ENCODE measurements around the gene TDRD12. TPM values are rescaled to one million over a fixed set of nuclear protein-coding genes. Genes with fewer than 3 reads are reported as not detected.

TDRD12 gene
- total and polyA plus RNA-seq, 2 of the 13 experiments (the other 11 are each of a cell fraction or from before 2014, with no cell fraction given), result 0.03 to 0.40 TPM

DNA sequence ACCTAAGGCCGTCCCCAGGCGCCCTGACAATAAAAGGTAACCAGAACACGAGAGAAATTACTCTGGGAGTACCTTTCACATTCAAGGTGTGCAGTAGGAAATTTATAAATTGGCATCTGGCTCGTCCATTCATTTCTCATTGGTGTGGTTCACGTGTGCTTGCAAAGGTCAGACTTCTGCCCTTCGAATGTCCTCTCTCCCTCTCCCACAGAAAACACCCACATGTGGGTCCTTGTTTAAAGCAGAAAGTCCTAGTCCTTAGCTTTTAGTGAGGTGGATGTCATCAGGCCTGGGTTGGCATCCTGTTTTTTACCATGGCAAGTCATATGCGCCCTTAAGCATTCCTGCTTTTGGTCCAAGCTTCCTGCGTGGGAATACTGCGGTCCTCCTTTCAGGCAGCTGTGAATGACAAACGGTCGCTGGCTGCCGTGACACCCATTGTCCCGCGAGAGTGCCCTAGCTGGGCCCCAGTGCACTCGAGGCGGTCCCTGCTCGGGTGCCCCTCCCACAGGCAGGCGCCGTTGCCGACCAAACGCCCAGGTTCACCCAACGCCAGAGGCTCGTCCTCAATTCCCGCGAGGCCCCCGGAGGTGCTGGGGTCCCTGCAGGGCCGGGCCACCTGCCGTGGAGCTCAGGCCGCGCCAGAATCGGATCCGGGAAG, 28.1 kb upstream of the TDRD12 start, which contains the start of gene NUDT19 (continued):
- TF ChIP-seq HDAC1 (CRISPR knock-in tag; IDR thresholded peaks at IDR 0.05), result peak; percentile 58; the same call in 1 of the 2 replicates
- TF ChIP-seq ZC3H4 (CRISPR knock-in tag; IDR thresholded peaks at IDR 0.05; ENCODE audit: borderline replicate concordance), result no peak
- no peak for TF ChIP-seq ZFY (CRISPR knock-in tag; IDR thresholded peaks at IDR 0.05)
- TF ChIP-seq, protein P1, sequence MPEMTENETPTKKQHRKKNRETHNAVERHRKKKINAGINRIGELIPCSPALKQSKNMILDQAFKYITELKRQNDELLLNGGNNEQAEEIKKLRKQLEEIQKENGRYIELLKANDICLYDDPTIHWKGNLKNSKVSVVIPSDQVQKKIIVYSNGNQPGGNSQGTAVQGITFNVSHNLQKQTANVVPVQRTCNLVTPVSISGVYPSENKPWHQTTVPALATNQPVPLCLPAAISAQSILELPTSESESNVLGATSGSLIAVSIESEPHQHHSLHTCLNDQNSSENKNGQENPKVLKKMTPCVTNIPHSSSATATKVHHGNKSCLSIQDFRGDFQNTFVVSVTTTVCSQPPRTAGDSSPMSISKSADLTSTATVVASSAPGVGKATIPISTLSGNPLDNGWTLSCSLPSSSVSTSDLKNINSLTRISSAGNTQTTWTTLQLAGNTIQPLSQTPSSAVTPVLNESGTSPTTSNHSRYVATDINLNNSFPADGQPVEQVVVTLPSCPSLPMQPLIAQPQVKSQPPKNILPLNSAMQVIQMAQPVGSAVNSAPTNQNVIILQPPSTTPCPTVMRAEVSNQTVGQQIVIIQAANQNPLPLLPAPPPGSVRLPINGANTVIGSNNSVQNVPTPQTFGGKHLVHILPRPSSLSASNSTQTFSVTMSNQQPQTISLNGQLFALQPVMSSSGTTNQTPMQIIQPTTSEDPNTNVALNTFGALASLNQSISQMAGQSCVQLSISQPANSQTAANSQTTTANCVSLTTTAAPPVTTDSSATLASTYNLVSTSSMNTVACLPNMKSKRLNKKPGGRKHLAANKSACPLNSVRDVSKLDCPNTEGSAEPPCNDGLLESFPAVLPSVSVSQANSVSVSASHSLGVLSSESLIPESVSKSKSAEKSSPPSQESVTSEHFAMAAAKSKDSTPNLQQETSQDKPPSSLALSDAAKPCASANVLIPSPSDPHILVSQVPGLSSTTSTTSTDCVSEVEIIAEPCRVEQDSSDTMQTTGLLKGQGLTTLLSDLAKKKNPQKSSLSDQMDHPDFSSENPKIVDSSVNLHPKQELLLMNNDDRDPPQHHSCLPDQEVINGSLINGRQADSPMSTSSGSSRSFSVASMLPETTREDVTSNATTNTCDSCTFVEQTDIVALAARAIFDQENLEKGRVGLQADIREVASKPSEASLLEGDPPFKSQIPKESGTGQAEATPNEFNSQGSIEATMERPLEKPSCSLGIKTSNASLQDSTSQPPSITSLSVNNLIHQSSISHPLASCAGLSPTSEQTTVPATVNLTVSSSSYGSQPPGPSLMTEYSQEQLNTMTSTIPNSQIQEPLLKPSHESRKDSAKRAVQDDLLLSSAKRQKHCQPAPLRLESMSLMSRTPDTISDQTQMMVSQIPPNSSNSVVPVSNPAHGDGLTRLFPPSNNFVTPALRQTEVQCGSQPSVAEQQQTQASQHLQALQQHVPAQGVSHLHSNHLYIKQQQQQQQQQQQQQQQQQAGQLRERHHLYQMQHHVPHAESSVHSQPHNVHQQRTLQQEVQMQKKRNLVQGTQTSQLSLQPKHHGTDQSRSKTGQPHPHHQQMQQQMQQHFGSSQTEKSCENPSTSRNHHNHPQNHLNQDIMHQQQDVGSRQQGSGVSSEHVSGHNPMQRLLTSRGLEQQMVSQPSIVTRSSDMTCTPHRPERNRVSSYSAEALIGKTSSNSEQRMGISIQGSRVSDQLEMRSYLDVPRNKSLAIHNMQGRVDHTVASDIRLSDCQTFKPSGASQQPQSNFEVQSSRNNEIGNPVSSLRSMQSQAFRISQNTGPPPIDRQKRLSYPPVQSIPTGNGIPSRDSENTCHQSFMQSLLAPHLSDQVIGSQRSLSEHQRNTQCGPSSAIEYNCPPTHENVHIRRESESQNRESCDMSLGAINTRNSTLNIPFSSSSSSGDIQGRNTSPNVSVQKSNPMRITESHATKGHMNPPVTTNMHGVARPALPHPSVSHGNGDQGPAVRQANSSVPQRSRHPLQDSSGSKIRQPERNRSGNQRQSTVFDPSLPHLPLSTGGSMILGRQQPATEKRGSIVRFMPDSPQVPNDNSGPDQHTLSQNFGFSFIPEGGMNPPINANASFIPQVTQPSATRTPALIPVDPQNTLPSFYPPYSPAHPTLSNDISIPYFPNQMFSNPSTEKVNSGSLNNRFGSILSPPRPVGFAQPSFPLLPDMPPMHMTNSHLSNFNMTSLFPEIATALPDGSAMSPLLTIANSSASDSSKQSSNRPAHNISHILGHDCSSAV (CRISPR knock-in tag; IDR thresholded peaks at IDR 0.05; ENCODE audit: borderline replicate concordance), result no peak
- TF ChIP-seq FOXO1 (CRISPR knock-in tag; IDR thresholded peaks at IDR 0.05), result no peak
- TF ChIP-seq IKZF4 (CRISPR knock-in tag; IDR thresholded peaks at IDR 0.05; ENCODE audit: borderline replicate concordance, low read depth, not compliant biosample characterization), result peak; percentile 62
- TF ChIP-seq ZNF34 (CRISPR knock-in tag; IDR thresholded peaks at IDR 0.05; ENCODE audit: borderline replicate concordance), result no peak
- TF ChIP-seq, protein P2, sequence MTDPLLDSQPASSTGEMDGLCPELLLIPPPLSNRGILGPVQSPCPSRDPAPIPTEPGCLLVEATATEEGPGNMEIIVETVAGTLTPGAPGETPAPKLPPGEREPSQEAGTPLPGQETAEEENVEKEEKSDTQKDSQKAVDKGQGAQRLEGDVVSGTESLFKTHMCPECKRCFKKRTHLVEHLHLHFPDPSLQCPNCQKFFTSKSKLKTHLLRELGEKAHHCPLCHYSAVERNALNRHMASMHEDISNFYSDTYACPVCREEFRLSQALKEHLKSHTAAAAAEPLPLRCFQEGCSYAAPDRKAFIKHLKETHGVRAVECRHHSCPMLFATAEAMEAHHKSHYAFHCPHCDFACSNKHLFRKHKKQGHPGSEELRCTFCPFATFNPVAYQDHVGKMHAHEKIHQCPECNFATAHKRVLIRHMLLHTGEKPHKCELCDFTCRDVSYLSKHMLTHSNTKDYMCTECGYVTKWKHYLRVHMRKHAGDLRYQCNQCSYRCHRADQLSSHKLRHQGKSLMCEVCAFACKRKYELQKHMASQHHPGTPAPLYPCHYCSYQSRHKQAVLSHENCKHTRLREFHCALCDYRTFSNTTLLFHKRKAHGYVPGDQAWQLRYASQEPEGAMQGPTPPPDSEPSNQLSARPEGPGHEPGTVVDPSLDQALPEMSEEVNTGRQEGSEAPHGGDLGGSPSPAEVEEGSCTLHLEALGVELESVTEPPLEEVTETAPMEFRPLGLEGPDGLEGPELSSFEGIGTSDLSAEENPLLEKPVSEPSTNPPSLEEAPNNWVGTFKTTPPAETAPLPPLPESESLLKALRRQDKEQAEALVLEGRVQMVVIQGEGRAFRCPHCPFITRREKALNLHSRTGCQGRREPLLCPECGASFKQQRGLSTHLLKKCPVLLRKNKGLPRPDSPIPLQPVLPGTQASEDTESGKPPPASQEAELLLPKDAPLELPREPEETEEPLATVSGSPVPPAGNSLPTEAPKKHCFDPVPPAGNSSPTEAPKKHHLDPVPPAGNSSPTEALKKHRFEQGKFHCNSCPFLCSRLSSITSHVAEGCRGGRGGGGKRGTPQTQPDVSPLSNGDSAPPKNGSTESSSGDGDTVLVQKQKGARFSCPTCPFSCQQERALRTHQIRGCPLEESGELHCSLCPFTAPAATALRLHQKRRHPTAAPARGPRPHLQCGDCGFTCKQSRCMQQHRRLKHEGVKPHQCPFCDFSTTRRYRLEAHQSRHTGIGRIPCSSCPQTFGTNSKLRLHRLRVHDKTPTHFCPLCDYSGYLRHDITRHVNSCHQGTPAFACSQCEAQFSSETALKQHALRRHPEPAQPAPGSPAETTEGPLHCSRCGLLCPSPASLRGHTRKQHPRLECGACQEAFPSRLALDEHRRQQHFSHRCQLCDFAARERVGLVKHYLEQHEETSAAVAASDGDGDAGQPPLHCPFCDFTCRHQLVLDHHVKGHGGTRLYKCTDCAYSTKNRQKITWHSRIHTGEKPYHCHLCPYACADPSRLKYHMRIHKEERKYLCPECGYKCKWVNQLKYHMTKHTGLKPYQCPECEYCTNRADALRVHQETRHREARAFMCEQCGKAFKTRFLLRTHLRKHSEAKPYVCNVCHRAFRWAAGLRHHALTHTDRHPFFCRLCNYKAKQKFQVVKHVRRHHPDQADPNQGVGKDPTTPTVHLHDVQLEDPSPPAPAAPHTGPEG (CRISPR knock-in tag; IDR thresholded peaks at IDR 0.05), result no peak
- TF ChIP-seq ZBTB39 (CRISPR knock-in tag; IDR thresholded peaks at IDR 0.05), result no peak
- no peak for TF ChIP-seq PREB (CRISPR knock-in tag; IDR thresholded peaks at IDR 0.05)
- peak; percentile 45 for TF ChIP-seq ZNF883 (CRISPR knock-in tag; IDR thresholded peaks at IDR 0.05; ENCODE audit: not compliant biosample characterization)

Data from HepG2 (cell line).